HepG2 (cell line): Measurements from ENCODE around the gene ALG9. TPM values are rescaled to one million over a fixed set of nuclear protein-coding genes. Genes with fewer than 3 reads are reported as not detected.

Source experiments
- ADNP ChIP-seq: sonication (generic); formaldehyde crosslinking; IDR thresholded peaks from 2 replicates; pipeline ENCODE4 v1.4.0; 2020; ENCODE audit warnings: missing genetic modification reagents
- ASH2L ChIP-seq: fragments of 300-600, 200-600 bp; sonication (generic); IDR thresholded peaks from 2 replicates; pipeline ENCODE4 v1.7.0; 2017; ENCODE audit warnings: low read depth, mild to moderate bottlenecking, moderate library complexity, mixed read lengths, low read length; ENCODE audit not compliant: insufficient read length
- CENPX ChIP-seq: sonication (generic); formaldehyde crosslinking; IDR thresholded peaks from 2 replicates; pipeline ENCODE4 v1.9.0; 2021; ENCODE audit warnings: mild to moderate bottlenecking, missing genetic modification reagents, moderate library complexity
- FOXJ3 ChIP-seq: sonication (generic); formaldehyde crosslinking; IDR thresholded peaks from 2 replicates; pipeline ENCODE4 v1.4.0; 2020; ENCODE audit warnings: missing genetic modification reagents, mild to moderate bottlenecking, borderline replicate concordance
- GATAD1 ChIP-seq: IDR thresholded peaks from 2 replicates; pipeline ENCODE4 v1.6.1; 2016; ENCODE audit warnings: missing genetic modification reagents, missing compliant biosample characterization
- HMGA1 ChIP-seq: sonication (generic); formaldehyde crosslinking; conservative IDR thresholded peaks from 2 replicates; pipeline ENCODE4 v1.4.0; 2020; ENCODE audit warnings: missing genetic modification reagents
- IKZF5 ChIP-seq: IDR thresholded peaks from 2 replicates; pipeline ENCODE4 v1.6.1; 2018; ENCODE audit warnings: missing genetic modification reagents, mild to moderate bottlenecking, missing compliant biosample characterization
- KAT7 ChIP-seq: IDR thresholded peaks from 2 replicates; pipeline ENCODE4 v1.6.1; 2018; ENCODE audit warnings: borderline replicate concordance, missing compliant biosample characterization
- KDM2A ChIP-seq: sonication (generic); formaldehyde crosslinking; IDR thresholded peaks from 2 replicates; pipeline ENCODE4 v1.4.0; 2020; ENCODE audit warnings: low read depth, missing genetic modification reagents, borderline replicate concordance
- KLF11 ChIP-seq: IDR thresholded peaks from 2 replicates; pipeline ENCODE4 v1.6.1; 2016; ENCODE audit warnings: missing compliant biosample characterization
- NFE2L1 ChIP-seq: sonication (generic); formaldehyde crosslinking; IDR thresholded peaks from 2 replicates; pipeline ENCODE4 v1.4.0; 2020; ENCODE audit warnings: missing genetic modification reagents, mild to moderate bottlenecking, borderline replicate concordance
- NFYC ChIP-seq: IDR thresholded peaks from 2 replicates; pipeline ENCODE4 v1.6.1; 2016; ENCODE audit warnings: missing genetic modification reagents, missing compliant biosample characterization
- PHF8 ChIP-seq: sonication (generic); formaldehyde crosslinking; IDR thresholded peaks from 2 replicates; pipeline ENCODE4 v1.5.0; 2020; ENCODE audit warnings: missing genetic modification reagents
- POLR2AphosphoS5 ChIP-seq: IDR thresholded peaks from 2 replicates; pipeline ENCODE4 v1.6.1; 2012; ENCODE audit warnings: low read depth, low read length
- RBM39 ChIP-seq: fragments of 200-400 bp; formaldehyde crosslinking; IDR thresholded peaks from one replicate; pipeline ENCODE4 v1.6.1; 2018; ENCODE audit warnings: antibody characterized with exemption, mild to moderate bottlenecking, low read depth, low read length; ENCODE audit not compliant: poor library complexity, severe bottlenecking
- REPIN1 ChIP-seq: sonication (generic); formaldehyde crosslinking; IDR thresholded peaks from 2 replicates; pipeline ENCODE4 v1.8.0; 2022; ENCODE audit warnings: missing genetic modification reagents, low read depth, mild to moderate bottlenecking, borderline replicate concordance
- REXO4 ChIP-seq: sonication (generic); formaldehyde crosslinking; IDR thresholded peaks from 2 replicates; pipeline ENCODE4 v1.8.0; 2022; ENCODE audit warnings: missing genetic modification reagents, mild to moderate bottlenecking, borderline replicate concordance
- SPEN ChIP-seq: sonication (generic); formaldehyde crosslinking; IDR thresholded peaks from 2 replicates; pipeline ENCODE4 v1.5.1; 2020; ENCODE audit warnings: low read depth, mild to moderate bottlenecking, missing genetic modification reagents
- TOE1 ChIP-seq: sonication (generic); formaldehyde crosslinking; IDR thresholded peaks from 2 replicates; pipeline ENCODE4 v1.4.0; 2020; ENCODE audit warnings: mild to moderate bottlenecking, missing genetic modification reagents
- ZBTB25 ChIP-seq: IDR thresholded peaks from 2 replicates; pipeline ENCODE4 v1.6.1; 2018; ENCODE audit warnings: missing genetic modification reagents
- ZNF749 ChIP-seq: sonication (generic); formaldehyde crosslinking; IDR thresholded peaks from 2 replicates; pipeline ENCODE4 v1.8.0; 2022; ENCODE audit warnings: mild to moderate bottlenecking, missing genetic modification reagents, moderate library complexity, borderline replicate concordance
- ZNF782 ChIP-seq: sonication (generic); formaldehyde crosslinking; IDR thresholded peaks from 2 replicates; pipeline ENCODE4 v1.4.0; 2020; ENCODE audit warnings: missing genetic modification reagents, mild to moderate bottlenecking, borderline replicate concordance
- polyA plus RNA-seq, 8 experiments: library from polyadenylated mRNA; depleted of rRNA in 3 of 8; stranded (reverse) in 7 of 8; unstranded in 1 of 8; fragments of >200 nt; fragmentation: Illumina TruSeq in 4 of 8; extraction: Trizol in 4 of 8; gene quantifications; 2 replicates each; pipeline versions ENCODE4 v1.2.1 to v1.2.3, GENCODE V29; 2011 to 2016; ENCODE audit warnings: low read depth in 4 of 8, missing spikeins in 1 of 8, mixed read lengths in 1 of 8; ENCODE audit not compliant: insufficient read depth in 1 of 8
- total RNA-seq, 5 experiments: library from RNA; depleted of rRNA; stranded (reverse); fragments of >200 nt; fragmentation: Illumina TruSeq; extraction: Trizol; gene quantifications; 2 replicates each; pipeline ENCODE4 v1.2.3, GENCODE V29; 2016; ENCODE audit warnings: low read depth in 1 of 5
- TF ChIP-seq, protein P1 (sequence below): sonication (generic); formaldehyde crosslinking; IDR thresholded peaks from 2 replicates; pipeline ENCODE4 v1.4.0; 2020; ENCODE audit warnings: mild to moderate bottlenecking, missing genetic modification reagents
- TF ChIP-seq, protein P2 (sequence below): sonication (generic); formaldehyde crosslinking; IDR thresholded peaks from 2 replicates; pipeline ENCODE4 v1.4.0; 2020; ENCODE audit warnings: missing genetic modification reagents, borderline replicate concordance

The ALG9 gene
- total and polyA plus RNA-seq, 2 of the 13 experiments (the other 11 are each of a cell fraction or from before 2014, with no cell fraction given): 39.4 to 40.6 TPM

GRCh38 chr11:111765984-111766833, 105.2 kb downstream of the ALG9 start, which contains the start of gene PPP2R1B (continued):
- no peak for TF ChIP-seq KAT7 (CRISPR knock-in tag)
- TF ChIP-seq IKZF5: no peak; the same call in 1 of the 2 replicates
- TF ChIP-seq, protein P1, sequence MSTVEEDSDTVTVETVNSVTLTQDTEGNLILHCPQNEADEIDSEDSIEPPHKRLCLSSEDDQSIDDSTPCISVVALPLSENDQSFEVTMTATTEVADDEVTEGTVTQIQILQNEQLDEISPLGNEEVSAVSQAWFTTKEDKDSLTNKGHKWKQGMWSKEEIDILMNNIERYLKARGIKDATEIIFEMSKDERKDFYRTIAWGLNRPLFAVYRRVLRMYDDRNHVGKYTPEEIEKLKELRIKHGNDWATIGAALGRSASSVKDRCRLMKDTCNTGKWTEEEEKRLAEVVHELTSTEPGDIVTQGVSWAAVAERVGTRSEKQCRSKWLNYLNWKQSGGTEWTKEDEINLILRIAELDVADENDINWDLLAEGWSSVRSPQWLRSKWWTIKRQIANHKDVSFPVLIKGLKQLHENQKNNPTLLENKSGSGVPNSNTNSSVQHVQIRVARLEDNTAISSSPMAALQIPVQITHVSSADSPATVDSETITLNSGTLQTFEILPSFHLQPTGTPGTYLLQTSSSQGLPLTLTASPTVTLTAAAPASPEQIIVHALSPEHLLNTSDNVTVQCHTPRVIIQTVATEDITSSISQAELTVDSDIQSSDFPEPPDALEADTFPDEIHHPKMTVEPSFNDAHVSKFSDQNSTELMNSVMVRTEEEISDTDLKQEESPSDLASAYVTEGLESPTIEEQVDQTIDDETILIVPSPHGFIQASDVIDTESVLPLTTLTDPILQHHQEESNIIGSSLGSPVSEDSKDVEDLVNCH: no peak
- peak; percentile 90 for TF ChIP-seq PHF8 (CRISPR knock-in tag)
- no peak for TF ChIP-seq ZNF782 (CRISPR knock-in tag)
- TF ChIP-seq ZBTB25 (CRISPR knock-in tag): no peak
- peak; percentile 88 for TF ChIP-seq ASH2L
- TF ChIP-seq FOXJ3 (CRISPR knock-in tag): 0 out of 2 replicates have a peak, but pooled peaks have one; percentile 33
- TF ChIP-seq SPEN (CRISPR knock-in tag): no peak
- no peak for TF ChIP-seq HMGA1
- TF ChIP-seq REPIN1 (CRISPR knock-in tag): no peak
- TF ChIP-seq POLR2AphosphoS5: peak; percentile 94
- TF ChIP-seq GATAD1 (CRISPR knock-in tag): peak; percentile 35; the same call in 1 of the 2 replicates
- TF ChIP-seq KDM2A (CRISPR knock-in tag): peak; percentile 95
- TF ChIP-seq, protein P2, sequence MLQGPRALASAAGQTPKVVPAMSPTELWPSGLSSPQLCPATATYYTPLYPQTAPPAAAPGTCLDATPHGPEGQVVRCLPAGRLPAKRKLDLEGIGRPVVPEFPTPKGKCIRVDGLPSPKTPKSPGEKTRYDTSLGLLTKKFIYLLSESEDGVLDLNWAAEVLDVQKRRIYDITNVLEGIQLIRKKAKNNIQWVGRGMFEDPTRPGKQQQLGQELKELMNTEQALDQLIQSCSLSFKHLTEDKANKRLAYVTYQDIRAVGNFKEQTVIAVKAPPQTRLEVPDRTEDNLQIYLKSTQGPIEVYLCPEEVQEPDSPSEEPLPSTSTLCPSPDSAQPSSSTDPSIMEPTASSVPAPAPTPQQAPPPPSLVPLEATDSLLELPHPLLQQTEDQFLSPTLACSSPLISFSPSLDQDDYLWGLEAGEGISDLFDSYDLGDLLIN (CRISPR knock-in tag): 0 out of 2 replicates have a peak, but pooled peaks have one; percentile 39
- 0 out of 2 replicates have a peak, but pooled peaks have one; percentile 11 for TF ChIP-seq NFE2L1 (CRISPR knock-in tag)
- no peak for TF ChIP-seq CENPX (CRISPR knock-in tag)
- TF ChIP-seq NFYC (CRISPR knock-in tag): no peak
- TF ChIP-seq RBM39: no peak
- TF ChIP-seq REXO4 (CRISPR knock-in tag): no peak
- no peak for TF ChIP-seq KLF11 (CRISPR knock-in tag)
- TF ChIP-seq ZNF749 (CRISPR knock-in tag): 0 out of 2 replicates have a peak, but pooled peaks have one; percentile 74
- no peak for TF ChIP-seq TOE1 (CRISPR knock-in tag)
- no peak for TF ChIP-seq ADNP (CRISPR knock-in tag)
